Measurements from ENCODE around the gene CDK7. TPM values are rescaled to one million over a fixed set of nuclear protein-coding genes. Genes with fewer than 3 reads are reported as not detected.
"Not testable (repeated sequence)": the region's sequence is repeated elsewhere in the genome, so short reads cannot be mapped to it uniquely, and the experiment has no call there.

The CDK7 gene
- total RNA-seq, 1 donor, result 91.1 TPM

DNA sequence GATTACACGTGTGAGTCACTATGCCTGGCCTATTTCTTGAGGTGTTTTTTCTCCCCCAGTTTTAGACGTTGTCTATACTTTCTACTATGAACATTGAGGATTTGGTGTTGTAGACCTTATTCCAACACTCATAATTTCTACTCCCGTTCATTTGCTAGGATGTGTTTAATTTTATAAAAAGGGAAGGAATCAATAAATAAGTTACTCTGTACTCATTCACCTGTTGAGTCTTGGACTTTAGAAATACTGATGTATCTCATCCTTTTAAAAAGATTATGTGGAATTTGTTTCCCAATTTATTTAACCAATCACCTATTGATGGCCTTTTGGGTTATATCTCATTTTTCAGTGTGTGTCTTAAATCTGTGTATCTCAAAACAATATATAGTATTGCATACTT lies 3.2 kb downstream of the CDK7 start:
- no peak for TF ChIP-seq CTCF (IDR thresholded peaks at IDR 0.05; ENCODE audit: insufficient read depth, low read depth, low read length)
- DNase-seq (ENCODE audit: low read depth), result no peak
- no peak overlapping the region for H3K4me3 ChIP-seq (ENCODE audit: low read depth, low read length)

DNA sequence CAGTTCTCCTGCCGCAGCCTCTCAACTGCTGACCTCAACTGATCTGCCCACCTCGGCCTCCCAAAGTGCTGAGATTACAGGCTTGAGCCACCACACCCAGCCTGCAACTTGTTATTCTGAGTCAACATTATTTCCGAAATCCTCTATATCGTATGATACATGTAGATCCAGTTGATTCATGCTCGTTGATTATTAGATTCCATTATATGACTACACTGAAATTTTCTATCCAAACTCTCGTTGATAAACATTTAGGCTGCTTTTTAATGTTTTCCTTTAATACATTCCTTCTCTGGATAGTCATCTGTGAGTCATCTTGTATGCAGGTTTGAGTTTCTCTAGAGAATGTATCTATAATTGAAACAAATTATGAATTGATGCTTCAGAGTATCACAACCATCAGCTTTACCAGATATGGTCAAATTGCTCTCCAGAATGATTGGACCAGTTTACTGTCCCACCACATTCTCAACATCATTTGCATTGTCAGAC lies 4.1 kb downstream of the CDK7 start:
- TF ChIP-seq CTCF (IDR thresholded peaks at IDR 0.05; ENCODE audit: insufficient read depth, low read depth, low read length), result no peak
- peak; percentile 64 for DNase-seq (ENCODE audit: low read depth)
- no peak overlapping the region for H3K4me3 ChIP-seq (ENCODE audit: low read depth, low read length)

- TF ChIP-seq CTCF (IDR thresholded peaks at IDR 0.05; ENCODE audit: insufficient read depth, low read depth, low read length), result no peak
- no peak for DNase-seq (ENCODE audit: low read depth)
- no peak overlapping the region for H3K4me3 ChIP-seq (ENCODE audit: low read depth, low read length)
Observed at GRCh38 chr5:69242215-69242927, 7.7 kb downstream of the CDK7 start.

DNA sequence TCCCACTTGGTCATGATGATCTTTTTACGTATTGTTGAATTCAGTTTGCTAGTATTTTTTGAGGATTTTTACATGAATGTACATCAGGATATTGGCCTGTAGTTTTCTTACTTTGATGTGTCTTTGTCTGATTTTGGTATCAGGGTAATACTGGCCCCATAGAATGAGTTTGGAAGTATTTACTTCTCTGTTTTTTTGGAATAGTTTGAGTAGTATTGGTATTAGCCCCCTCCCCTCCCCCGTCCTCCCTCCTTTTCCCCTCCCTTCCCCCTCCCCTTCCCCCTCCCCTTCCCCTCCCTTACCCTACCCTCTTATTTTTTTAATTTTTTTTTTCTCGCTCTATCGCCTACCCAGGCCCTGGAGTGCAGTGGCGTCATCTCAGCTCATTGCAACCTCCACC lies 10.3 kb downstream of the CDK7 start:
- no peak for DNase-seq (ENCODE audit: low read depth)
- TF ChIP-seq CTCF (IDR thresholded peaks at IDR 0.05; ENCODE audit: insufficient read depth, low read depth, low read length), result no peak

DNA sequence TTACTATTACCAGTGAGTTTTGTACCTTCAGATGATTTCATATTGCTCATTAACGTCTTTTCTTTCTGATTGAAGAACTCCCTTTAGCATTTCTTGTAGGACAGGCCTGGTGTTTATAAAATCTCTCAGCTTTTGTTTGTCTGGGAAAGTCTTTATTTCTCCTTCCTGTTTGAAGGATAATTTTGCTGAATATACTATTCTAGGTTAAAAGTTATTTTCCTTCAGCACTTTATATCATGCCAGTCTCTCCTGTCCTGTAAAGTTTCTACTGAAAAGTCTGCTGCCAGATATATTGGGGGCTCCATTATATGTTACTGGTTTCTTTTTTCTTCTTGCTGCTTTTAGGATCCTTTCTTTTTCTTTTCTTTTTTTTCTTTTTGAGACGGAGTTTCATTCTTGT lies 13.3 kb downstream of the CDK7 start:
- H3K4me3 ChIP-seq (ENCODE audit: low read depth, low read length), result no peak overlapping the region
- no peak for TF ChIP-seq CTCF (IDR thresholded peaks at IDR 0.05; ENCODE audit: insufficient read depth, low read depth, low read length)
- no peak for DNase-seq (ENCODE audit: low read depth)

More for the DNA sequence above, 10.3 kb downstream of the CDK7 start:
- H3K4me3 ChIP-seq (ENCODE audit: low read depth, low read length), result no peak overlapping the region

GRCh38 chr5:69250593-69250992 lies 15.9 kb downstream of the CDK7 start:
- no peak for TF ChIP-seq CTCF (IDR thresholded peaks at IDR 0.05; ENCODE audit: insufficient read depth, low read depth, low read length)
- no peak overlapping the region for H3K4me3 ChIP-seq (ENCODE audit: low read depth, low read length)
- no peak for DNase-seq (ENCODE audit: low read depth)

DNA sequence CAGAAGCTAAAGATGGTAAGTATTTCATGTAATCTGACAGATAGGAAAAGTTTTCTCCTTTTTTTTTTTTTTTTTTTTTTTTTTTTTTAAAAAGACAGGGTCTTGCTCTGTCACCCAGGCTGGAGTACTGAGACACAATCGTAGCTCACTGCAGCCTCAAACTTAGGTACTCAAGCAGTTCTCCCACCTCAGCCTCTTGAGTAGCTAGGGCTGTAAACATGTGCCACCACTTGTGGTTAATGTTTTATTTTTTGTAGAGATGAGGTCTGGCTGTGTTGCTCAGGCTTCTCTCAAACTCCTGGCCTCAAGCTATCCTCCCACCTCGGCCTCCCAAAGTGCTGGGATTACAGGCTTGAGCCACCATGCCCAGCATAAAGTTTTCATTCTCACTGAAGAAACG lies 17.8 kb downstream of the CDK7 start:
- DNase-seq (ENCODE audit: low read depth), result no peak
- H3K4me3 ChIP-seq (ENCODE audit: low read depth, low read length), result no peak overlapping the region
- no peak for TF ChIP-seq CTCF (IDR thresholded peaks at IDR 0.05; ENCODE audit: insufficient read depth, low read depth, low read length)

DNA sequence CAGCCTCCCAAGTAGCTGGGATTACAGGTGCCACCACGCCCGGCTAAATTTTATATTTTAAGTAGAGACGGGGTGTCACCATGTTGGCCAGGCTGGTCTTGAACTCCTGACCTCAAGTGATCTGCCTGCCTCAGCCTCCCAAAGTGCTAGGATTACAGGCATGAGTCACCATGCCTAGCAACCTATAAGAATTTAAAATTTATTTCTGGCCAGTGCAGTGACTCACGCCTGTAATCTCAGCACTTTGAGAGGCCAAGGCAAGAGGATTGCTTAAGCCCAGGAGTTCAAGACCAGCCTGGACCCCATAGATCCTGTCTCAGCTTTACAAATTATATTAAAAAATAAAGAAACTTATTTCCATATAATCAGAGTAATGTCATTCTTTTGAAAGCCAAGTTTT lies 21.3 kb downstream of the CDK7 start:
- not testable (repeated sequence) for DNase-seq (ENCODE audit: low read depth); H3K4me3 ChIP-seq (ENCODE audit: low read depth, low read length)
